CD14-positive monocyte (primary cell): ENCODE data around the gene CACHD1. TPM values are rescaled to one million over a fixed set of nuclear protein-coding genes. Genes with fewer than 3 reads are reported as not detected.

Experiments
- DNase-seq, 3 donors: peaks; one replicate each; pipeline ENCODE4 v3.0.0-alpha.2; 2011 to 2022
- H2AFZ ChIP-seq: 2 replicates; pipeline ENCODE4 v1.6.0; 2012; ENCODE audit warnings: mild to moderate bottlenecking, low read depth, low read length, inconsistent platforms; ENCODE audit not compliant: insufficient read depth, poor library complexity, severe bottlenecking
- H3K27ac ChIP-seq, 2 donors: 1 replicate in 1 of 2; 2 replicates in 1 of 2; pipeline ENCODE4 v1.5.1; 2012 to 2013; ENCODE audit warnings: low read length in 2 of 2, control low read depth in 1 of 2, inconsistent platforms in 1 of 2, low read depth in 1 of 2, mild to moderate bottlenecking in 1 of 2
- H3K27me3 ChIP-seq, 2 donors: one replicate each; pipeline versions ENCODE4 v1.6.0 to v1.6.1; 2011 to 2013; ENCODE audit warnings: low read length in 2 of 2; ENCODE audit not compliant: control insufficient read depth in 2 of 2, insufficient read depth in 2 of 2
- H3K36me3 ChIP-seq, 2 donors: replicated peaks in 1 of 2; 1 replicate in 1 of 2; 2 replicates in 1 of 2; pipeline versions ENCODE4 v1.5.1 to v1.6.1; 2012 to 2013; ENCODE audit warnings: low read length in 2 of 2, control low read depth in 1 of 2, inconsistent platforms in 1 of 2, mild to moderate bottlenecking in 1 of 2; ENCODE audit not compliant: insufficient read depth in 2 of 2, control insufficient read depth in 1 of 2
- H3K4me1 ChIP-seq, 2 donors: 1 replicate in 1 of 2; 2 replicates in 1 of 2; pipeline versions ENCODE4 v1.5.1 to v1.6.1; 2012 to 2013; ENCODE audit warnings: low read length in 2 of 2, control low read depth in 1 of 2, inconsistent platforms in 1 of 2, mild to moderate bottlenecking in 1 of 2, moderate library complexity in 1 of 2; ENCODE audit not compliant: insufficient read depth in 2 of 2, control insufficient read depth in 1 of 2
- H3K4me2 ChIP-seq: replicated peaks from 2 replicates; pipeline ENCODE3; 2012; ENCODE audit warnings: low read length, moderate library complexity, mild to moderate bottlenecking; ENCODE audit not compliant: poor library complexity, severe bottlenecking; ENCODE audit errors: extremely low read depth
- H3K4me3 ChIP-seq, 3 experiments: fragments of 200-600 bp in 1 of 3; sonication (generic) in 1 of 3; replicated peaks in 1 of 3; 1 replicate in 2 of 3; 2 replicates in 1 of 3; pipeline ENCODE4 v1.5.1; 2011 to 2013; ENCODE audit warnings: low read length in 3 of 3, mild to moderate bottlenecking in 3 of 3, control low read depth in 2 of 3, low read depth in 2 of 3, inconsistent platforms in 1 of 3, moderate library complexity in 1 of 3
- H3K79me2 ChIP-seq: 2 replicates; pipeline ENCODE4 v1.6.0; 2012; ENCODE audit warnings: mild to moderate bottlenecking, control low read depth, inconsistent platforms, low read length, moderate library complexity; ENCODE audit not compliant: insufficient read depth
- H3K9ac ChIP-seq: 2 replicates; pipeline ENCODE4 v1.6.0; 2017; ENCODE audit warnings: low read length, mild to moderate bottlenecking; ENCODE audit not compliant: insufficient read depth, poor library complexity, severe bottlenecking
- H3K9me3 ChIP-seq, 2 donors: replicated peaks in 1 of 2; 1 replicate in 1 of 2; 2 replicates in 1 of 2; pipeline versions ENCODE4 v1.5.1 to v1.6.1; 2012 to 2013; ENCODE audit warnings: low read length in 2 of 2, control low read depth in 1 of 2; ENCODE audit not compliant: control insufficient read depth in 1 of 2, insufficient read depth in 1 of 2
- H4K20me1 ChIP-seq: 2 replicates; pipeline ENCODE4 v1.6.0; 2012; ENCODE audit warnings: mild to moderate bottlenecking, low read length, control low read depth, moderate library complexity; ENCODE audit not compliant: insufficient read depth
- H3K27ac Mint-ChIP-seq, 7 donors: one replicate each; pipeline ENCODE4 v1.8.0; 2020; ENCODE audit warnings: mild to moderate bottlenecking in 7 of 7, mixed read lengths in 7 of 7, moderate library complexity in 6 of 7, inconsistent platforms in 2 of 7
- H3K27me3 Mint-ChIP-seq, 3 donors: one replicate each; pipeline ENCODE4 v1.8.0; 2021 to 2022; ENCODE audit warnings: low read depth in 3 of 3, mild to moderate bottlenecking in 3 of 3, mixed read lengths in 3 of 3, moderate library complexity in 3 of 3, inconsistent platforms in 1 of 3
- H3K36me3 Mint-ChIP-seq, 2 donors: one replicate each; pipeline ENCODE4 v1.8.0; 2020; ENCODE audit warnings: mixed read lengths in 2 of 2, inconsistent platforms in 1 of 2, mild to moderate bottlenecking in 1 of 2
- H3K4me1 Mint-ChIP-seq: one replicate; pipeline ENCODE4 v1.8.0; 2020; ENCODE audit warnings: mild to moderate bottlenecking, mixed read lengths
- H3K4me3 Mint-ChIP-seq, 2 donors: one replicate each; pipeline ENCODE4 v1.8.0; 2020; ENCODE audit warnings: mild to moderate bottlenecking in 2 of 2, mixed read lengths in 2 of 2, moderate library complexity in 1 of 2
- H3K9me3 Mint-ChIP-seq, 7 donors: one replicate each; pipeline ENCODE4 v1.8.0; 2020 to 2022; ENCODE audit warnings: mixed read lengths in 7 of 7, mild to moderate bottlenecking in 6 of 7, moderate library complexity in 6 of 7, inconsistent platforms in 2 of 7
- WGBS: methylation state at CpG from one replicate; pipeline ENCODE4 v1.1.5; 2013; ENCODE audit warnings: missing lambda C conversion rate; ENCODE audit not compliant: insufficient coverage; 5-methylcytosine and 5-hydroxymethylcytosine counted together
- intact Hi-C, 2 donors: fragments of 100-400 bp; cut with micrococcal nuclease; formaldehyde crosslinking; loops; one replicate each; pipeline versions ENCODE4 v1.15.0 to v1.15.1; 2023
- polyA plus RNA-seq, 3 donors: library from polyadenylated mRNA; depleted of rRNA in 1 of 3; unstranded in 2 of 3; stranded (reverse) in 1 of 3; fragments of 300-500 nt in 2 of 3; fragments of >200 nt in 1 of 3; fragmentation: Illumina TruSeq in 2 of 3; gene quantifications; 1 replicate in 2 of 3; 2 replicates in 1 of 3; pipeline ENCODE4 v1.2.3, GENCODE V29; 2012 to 2021
- TF ChIP-seq, protein P1 (sequence below): fragments of 200-600 bp; IDR thresholded peaks from one replicate; pipeline ENCODE4 v1.8.0; 2022; ENCODE audit warnings: antibody characterized with exemption, mild to moderate bottlenecking

Gene CACHD1
- polyA plus RNA-seq, 3 donors, result 0.12 TPM; not detected in 2

DNA sequence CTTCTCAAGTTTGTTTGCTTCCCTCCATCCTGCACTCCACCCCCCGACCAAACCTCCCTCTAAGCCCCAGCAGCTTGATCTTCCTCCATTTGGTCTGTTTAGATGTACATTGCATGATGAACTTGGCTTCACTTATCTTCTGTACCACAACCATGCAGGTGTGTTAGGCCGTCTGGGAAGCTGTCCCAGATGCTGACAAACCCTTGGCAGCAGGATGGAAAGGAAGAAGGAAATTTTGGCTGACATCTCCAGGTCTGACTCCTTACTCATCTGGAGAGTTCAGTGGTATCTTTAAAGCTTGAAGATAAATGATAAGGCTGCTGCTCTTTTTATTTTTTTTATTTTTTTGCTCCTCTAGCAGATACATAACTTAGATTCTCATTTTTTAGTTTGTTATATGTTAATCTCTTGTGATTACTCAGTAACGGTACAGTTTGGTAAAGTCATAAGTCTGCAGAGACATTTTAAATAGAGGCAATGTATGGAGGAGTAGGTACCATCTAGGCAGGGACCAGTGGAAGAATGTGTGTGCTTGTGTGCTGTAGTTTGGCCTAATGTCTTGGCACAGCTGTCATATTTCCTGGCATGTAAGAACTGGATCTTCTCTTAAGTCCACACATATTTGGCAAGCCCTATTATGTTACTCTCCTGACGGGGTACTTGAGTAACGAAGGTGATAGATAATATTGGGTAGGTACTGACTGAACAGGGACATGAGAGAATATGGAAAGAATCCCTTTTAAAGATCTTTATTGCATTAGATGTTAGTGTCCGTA, 79.7 kb downstream of the CACHD1 start:
- H3K27me3 Mint-ChIP-seq, result peaks cover 0 to 1% (median 0%) of the 10 kb centered on the region in 3 donors
- Histone ChIP-seq H3K9me3 (no peaks in the 10 kb centered on the region), H3K36me3 (no peaks in the 10 kb centered on the region), H3K79me2 (no peaks in the 10 kb centered on the region), H4K20me1 (no peaks in the 10 kb centered on the region), H3K4me2 (no peak overlapping the region), H3K27me3 (no peaks in the 10 kb centered on the region), H2AFZ (no peak overlapping the region), H3K4me3 (no peak overlapping the region), H3K9ac (no peak overlapping the region), H3K27ac (no peak overlapping the region), H3K4me1 (no peaks in the 10 kb centered on the region)
- intact Hi-C loops, result no loop called here
- TF ChIP-seq, protein P1, sequence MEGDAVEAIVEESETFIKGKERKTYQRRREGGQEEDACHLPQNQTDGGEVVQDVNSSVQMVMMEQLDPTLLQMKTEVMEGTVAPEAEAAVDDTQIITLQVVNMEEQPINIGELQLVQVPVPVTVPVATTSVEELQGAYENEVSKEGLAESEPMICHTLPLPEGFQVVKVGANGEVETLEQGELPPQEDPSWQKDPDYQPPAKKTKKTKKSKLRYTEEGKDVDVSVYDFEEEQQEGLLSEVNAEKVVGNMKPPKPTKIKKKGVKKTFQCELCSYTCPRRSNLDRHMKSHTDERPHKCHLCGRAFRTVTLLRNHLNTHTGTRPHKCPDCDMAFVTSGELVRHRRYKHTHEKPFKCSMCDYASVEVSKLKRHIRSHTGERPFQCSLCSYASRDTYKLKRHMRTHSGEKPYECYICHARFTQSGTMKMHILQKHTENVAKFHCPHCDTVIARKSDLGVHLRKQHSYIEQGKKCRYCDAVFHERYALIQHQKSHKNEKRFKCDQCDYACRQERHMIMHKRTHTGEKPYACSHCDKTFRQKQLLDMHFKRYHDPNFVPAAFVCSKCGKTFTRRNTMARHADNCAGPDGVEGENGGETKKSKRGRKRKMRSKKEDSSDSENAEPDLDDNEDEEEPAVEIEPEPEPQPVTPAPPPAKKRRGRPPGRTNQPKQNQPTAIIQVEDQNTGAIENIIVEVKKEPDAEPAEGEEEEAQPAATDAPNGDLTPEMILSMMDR, result no peak
- no peak overlapping the region for H3K4me3 Mint-ChIP-seq
- H3K4me1 Mint-ChIP-seq, result no peaks in the 10 kb centered on the region
- no peaks in the 10 kb centered on the region for H3K36me3 Mint-ChIP-seq
- DNase-seq, result no peak
- no peaks in the 10 kb centered on the region for H3K9me3 Mint-ChIP-seq
- WGBS, result no CpG with 5 or more reads among the region's 6 CpGs
- H3K27ac Mint-ChIP-seq, result no peak overlapping the region

DNA sequence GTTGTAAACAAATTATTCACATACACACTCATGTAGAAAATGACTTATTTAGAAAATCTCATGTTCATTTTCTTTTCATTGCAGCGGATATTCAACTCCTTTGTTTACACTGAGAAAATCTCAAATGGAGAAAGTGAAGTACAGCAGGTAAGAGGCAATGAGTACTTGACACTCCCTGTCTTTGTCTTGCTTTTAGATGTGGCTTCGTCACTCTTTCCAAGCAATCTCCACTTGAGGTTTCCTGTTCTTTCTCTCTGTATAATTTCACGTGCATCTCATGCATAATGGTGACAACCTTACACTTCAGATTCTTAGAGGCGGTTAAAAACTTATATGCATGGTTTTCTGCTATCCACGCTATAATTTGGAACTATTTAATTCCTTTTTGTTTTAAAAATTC, 80.6 kb downstream of the CACHD1 start:
- no peak for DNase-seq
- Histone ChIP-seq H3K9ac (no peak overlapping the region), H3K27me3 (no peaks in the 10 kb centered on the region), H3K9me3 (no peaks in the 10 kb centered on the region), H3K4me3 (no peak overlapping the region), H2AFZ (no peak overlapping the region), H3K36me3 (no peaks in the 10 kb centered on the region), H3K4me1 (no peaks in the 10 kb centered on the region), H3K27ac (no peak overlapping the region), H3K79me2 (no peaks in the 10 kb centered on the region), H3K4me2 (no peak overlapping the region), H4K20me1 (no peaks in the 10 kb centered on the region)
- H3K36me3 Mint-ChIP-seq, result no peaks in the 10 kb centered on the region
- H3K4me1 Mint-ChIP-seq, result no peaks in the 10 kb centered on the region
- peaks cover 0 to 1% (median 0%) of the 10 kb centered on the region in 3 donors for H3K27me3 Mint-ChIP-seq
- TF ChIP-seq, protein P1, result no peak
- H3K27ac Mint-ChIP-seq, result no peak overlapping the region
- intact Hi-C loops, result no loop called here
- H3K4me3 Mint-ChIP-seq, result no peak overlapping the region
- WGBS, result no CpG with 5 or more reads among the region's 5 CpGs
- no peaks in the 10 kb centered on the region for H3K9me3 Mint-ChIP-seq
